ENCODE results near the gene MGAT4A. TPM values are rescaled to one million over a fixed set of nuclear protein-coding genes. Genes with fewer than 3 reads are reported as not detected.

Gene MGAT4A
- total and polyA plus RNA-seq, 2 of the 8 experiments (the other 6 are each of a cell fraction or from before 2014, with no cell fraction given) = 1.4 to 7.7 TPM

GRCh38 chr2:98634406-98635092 lies 96.4 kb downstream of the MGAT4A start:
- Histone ChIP-seq H3K27me3 (replicated peaks in 1 of 4; ENCODE audit: control insufficient read depth in 3 of 4, extremely low read depth in 1 of 4, insufficient read depth in 3 of 4, low read length in 3 of 4) (no peaks in the 10 kb centered on the region), H3K4me2 (ENCODE audit: insufficient read depth in 1 of 2, low read depth in 2 of 2, low read length in 2 of 2) (no peak overlapping the region), H2BK20ac (ENCODE audit: low read length) (no peak overlapping the region), H2AFZ (ENCODE audit: low read length) (0 out of 2 replicates have a peak overlapping the region, but pooled peaks have one; percentile 71), H3K79me2 (ENCODE audit: control insufficient read depth in 1 of 2, insufficient read depth in 2 of 2, low read length in 2 of 2) (no peaks in the 10 kb centered on the region), H2BK5ac (ENCODE audit: low read depth, low read length) (no peak overlapping the region), H3K23me2 (ENCODE audit: low read depth, low read length) (no peaks in the 10 kb centered on the region), H3K79me1 (ENCODE audit: low read depth, low read length) (no peaks in the 10 kb centered on the region), H4K20me1 (replicated peaks in 1 of 2; ENCODE audit: control insufficient read depth in 1 of 2, insufficient read depth in 2 of 2, low read length in 2 of 2) (no peaks in the 10 kb centered on the region), H3K4me1 (replicated peaks in 1 of 4; ENCODE audit: control insufficient read depth in 3 of 4, insufficient read depth in 4 of 4, low read length in 3 of 4) (peaks cover 0 to 7% (median 1%) of the 10 kb centered on the region in 4 experiments; a peak in 3 of 7 replicates), H2BK12ac (ENCODE audit: low read depth, low read length) (no peak overlapping the region), H4K91ac (replicated peaks; ENCODE audit: insufficient read length, low read length) (no peak overlapping the region), H3K18ac (ENCODE audit: extremely low read depth, low read length) (no peak overlapping the region), H3K56ac (replicated peaks; ENCODE audit: insufficient read length, low read depth, low read length) (no peak overlapping the region), H3K27ac (ENCODE audit: low read depth, low read length) (no peak overlapping the region), H4K8ac (ENCODE audit: extremely low read depth, insufficient read depth, low read length) (no peak overlapping the region), H4K5ac (ENCODE audit: insufficient read length, low read depth, low read length) (no peak overlapping the region), H3K4ac (replicated peaks; ENCODE audit: insufficient read length, low read depth, low read length) (no peak overlapping the region), H3K4me3 (ENCODE audit: extremely low read depth in 1 of 4, insufficient read depth in 2 of 4, low read depth in 3 of 4, low read length in 4 of 4) (no peak overlapping the region), H3K14ac (ENCODE audit: insufficient read length) (no peak overlapping the region), H2BK15ac (ENCODE audit: low read length) (no peak overlapping the region), H3K9ac (replicated peaks in 1 of 4; ENCODE audit: extremely low read depth in 1 of 4, low read depth in 3 of 4, low read length in 3 of 4) (no peak overlapping the region), H3K23ac (ENCODE audit: insufficient read length) (no peak overlapping the region), H3K9me3 (ENCODE audit: insufficient read depth in 2 of 2, low read depth in 1 of 2, low read length in 1 of 2) (no peaks in the 10 kb centered on the region), H2AK5ac (ENCODE audit: low read depth, low read length) (no peak overlapping the region), H3K36me3 (ENCODE audit: control insufficient read depth in 2 of 4, insufficient read depth in 4 of 4, low read length in 3 of 4) (no peaks in the 10 kb centered on the region), H2BK120ac (replicated peaks; ENCODE audit: low read depth, low read length) (no peak overlapping the region)
- DNase-seq (ENCODE audit: low read depth in 1 of 2, low spot score in 2 of 2) (peak; percentile 17 to 65), FAIRE-seq (peak; percentile 90)
- CTCF ChIA-PET (ENCODE audit: partially characterized antibody) = interaction anchor here (0.6 to 3.3 kb wide), 16 partner anchors 9 to 432 kb away, joined by 3 to 18 read pairs (median 3); no protein-coding TSS in a partner anchor
- POLR2A ChIA-PET (ENCODE audit: partially characterized antibody) = interaction anchor here (1.2 kb wide), 1 partner anchor 33 kb away, joined by 4 read pairs; no protein-coding TSS in a partner anchor
- TF ChIP-seq, protein P1, sequence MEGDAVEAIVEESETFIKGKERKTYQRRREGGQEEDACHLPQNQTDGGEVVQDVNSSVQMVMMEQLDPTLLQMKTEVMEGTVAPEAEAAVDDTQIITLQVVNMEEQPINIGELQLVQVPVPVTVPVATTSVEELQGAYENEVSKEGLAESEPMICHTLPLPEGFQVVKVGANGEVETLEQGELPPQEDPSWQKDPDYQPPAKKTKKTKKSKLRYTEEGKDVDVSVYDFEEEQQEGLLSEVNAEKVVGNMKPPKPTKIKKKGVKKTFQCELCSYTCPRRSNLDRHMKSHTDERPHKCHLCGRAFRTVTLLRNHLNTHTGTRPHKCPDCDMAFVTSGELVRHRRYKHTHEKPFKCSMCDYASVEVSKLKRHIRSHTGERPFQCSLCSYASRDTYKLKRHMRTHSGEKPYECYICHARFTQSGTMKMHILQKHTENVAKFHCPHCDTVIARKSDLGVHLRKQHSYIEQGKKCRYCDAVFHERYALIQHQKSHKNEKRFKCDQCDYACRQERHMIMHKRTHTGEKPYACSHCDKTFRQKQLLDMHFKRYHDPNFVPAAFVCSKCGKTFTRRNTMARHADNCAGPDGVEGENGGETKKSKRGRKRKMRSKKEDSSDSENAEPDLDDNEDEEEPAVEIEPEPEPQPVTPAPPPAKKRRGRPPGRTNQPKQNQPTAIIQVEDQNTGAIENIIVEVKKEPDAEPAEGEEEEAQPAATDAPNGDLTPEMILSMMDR (IDR thresholded peaks at IDR 0.05; ENCODE audit: control extremely low read depth in 1 of 3, insufficient read depth in 1 of 3, low read depth in 1 of 3, low read length in 3 of 3) = peak; percentile 70 to 92 (median 80)
- TF ChIP-seq CREB1 (IDR thresholded peaks at IDR 0.05) = 0 out of 2 replicates have a peak, but pooled peaks have one; percentile 19
- TF ChIP-seq EGR1 (IDR thresholded peaks at IDR 0.05; ENCODE audit: borderline replicate concordance, low read depth, low read length) = no peak
- TF ChIP-seq POLR2A (IDR thresholded peaks at IDR 0.05; ENCODE audit: control extremely low read depth in 1 of 2, low read depth in 2 of 2, low read length in 2 of 2) = no peak
- TF ChIP-seq RAD21 (IDR thresholded peaks at IDR 0.05 in 1 of 2, conservative IDR thresholded peaks at IDR 0.05 in 1 of 2; ENCODE audit: low read depth in 2 of 2, low read length in 2 of 2) = peak; percentile 63 to 69
- TF ChIP-seq SIN3A (conservative IDR thresholded peaks at IDR 0.05 in 1 of 2, IDR thresholded peaks at IDR 0.05 in 1 of 2; ENCODE audit: low read depth in 1 of 2, low read length in 2 of 2) = peak in 1 of 2 experiments; percentile 54; a peak in 1 of 4 replicates
- WGBS, 2 experiments (ENCODE audit: extremely low coverage in 1 of 2, insufficient coverage in 1 of 2, insufficient read length in 1 of 2, insufficient replicate concordance in 2 of 2, low coverage in 1 of 2, low lambda C conversion rate in 2 of 2, missing lambda C conversion rate in 1 of 2) = 62% methylated on average over 9 of the region's 9 CpGs; no CpG with 5 or more reads in 1 of the 2 experiments

Measured in H1 (cell line).